Hippocampal formation (tissue), 2 donors: ENCODE data around the gene ODC1.
"Not testable (repeated sequence)": the region's sequence is repeated elsewhere in the genome, so short reads cannot be mapped to it uniquely, and the experiment has no call there.

Source experiments
- DNase-seq, 2 donors: peaks; one replicate each; lab custom pipeline; 2025; lab: John Stamatoyannopoulos, UW

ODC1 gene

DNA sequence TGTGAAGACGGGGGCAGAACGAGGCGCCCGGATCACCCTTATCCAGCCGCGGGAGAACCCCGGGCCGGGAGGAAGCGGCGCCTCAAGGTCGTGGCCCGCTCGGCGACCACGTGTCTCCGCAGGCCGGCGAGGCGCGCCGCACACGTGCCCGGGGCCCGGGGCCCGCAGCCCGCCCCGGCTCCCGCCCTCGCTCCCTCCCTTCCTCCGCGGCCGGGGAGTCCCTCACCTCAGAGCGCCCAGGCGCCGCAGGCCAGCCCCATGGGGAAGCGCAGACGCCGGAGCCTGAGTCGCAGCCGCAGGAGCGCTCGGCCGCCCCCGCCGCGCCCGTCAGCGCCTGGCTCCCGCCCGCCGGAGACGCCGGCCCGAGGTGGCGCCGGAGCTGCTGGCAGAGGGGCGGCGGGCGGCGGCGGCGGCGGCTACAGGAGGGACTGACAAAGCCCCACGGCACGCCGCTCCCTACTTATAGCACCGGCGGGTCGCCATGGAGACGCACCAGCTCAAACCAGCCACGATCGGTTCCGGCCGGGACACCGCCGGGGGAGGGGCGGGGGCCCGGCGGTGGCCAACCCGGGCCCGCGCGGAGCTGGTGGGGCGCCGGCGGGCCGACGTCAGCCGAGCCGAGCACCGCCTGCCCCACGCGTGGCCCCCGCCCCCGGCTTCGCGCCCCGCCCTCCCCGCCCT lies at the start of gene ODC1:
TSS of gene ODC1 (minus strand) at position 433 of the 681 bp plus-strand sequence. CDS start 3,295 bp downstream, outside the sequence.
- peak; percentile 88 to 90 for DNase-seq

DNA sequence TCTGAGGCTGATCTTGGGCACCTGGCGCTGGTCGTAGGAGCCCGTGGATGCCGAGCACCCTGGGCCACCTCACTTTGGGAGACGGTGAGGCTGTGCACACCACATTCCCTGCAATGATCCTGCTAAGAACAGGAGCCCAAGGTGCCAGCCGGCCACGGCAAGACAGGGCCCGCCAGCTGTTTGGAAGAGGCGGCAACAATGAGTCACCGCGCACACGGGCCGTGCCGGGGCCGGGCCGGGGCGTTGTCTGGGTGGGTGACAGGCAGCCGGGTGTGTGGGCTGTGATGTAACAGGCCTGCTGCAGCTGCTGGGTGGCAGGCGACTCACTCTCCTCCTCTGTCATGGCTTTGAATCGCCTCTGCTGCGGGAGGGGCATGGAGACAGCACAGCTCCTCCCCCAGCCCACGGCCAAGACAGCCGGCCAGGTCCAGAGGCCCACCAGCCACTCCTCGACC lies 49.7 kb upstream of the ODC1 start:
- DNase-seq: no peak

- DNase-seq: no peak
Measured at GRCh38 chr2:10495988-10496313, 47.8 kb upstream of the ODC1 start.

GRCh38 chr2:10495311-10495987 lies 47.3 kb upstream of the ODC1 start:
- no peak for DNase-seq

GRCh38 chr2:10494351-10495066 lies 46.4 kb upstream of the ODC1 start:
- DNase-seq: no peak

- DNase-seq: no peak
Measured at GRCh38 chr2:10493634-10494281, 45.6 kb upstream of the ODC1 start.

GRCh38 chr2:10493075-10493633 lies 45.0 kb upstream of the ODC1 start:
- DNase-seq: no peak

DNA sequence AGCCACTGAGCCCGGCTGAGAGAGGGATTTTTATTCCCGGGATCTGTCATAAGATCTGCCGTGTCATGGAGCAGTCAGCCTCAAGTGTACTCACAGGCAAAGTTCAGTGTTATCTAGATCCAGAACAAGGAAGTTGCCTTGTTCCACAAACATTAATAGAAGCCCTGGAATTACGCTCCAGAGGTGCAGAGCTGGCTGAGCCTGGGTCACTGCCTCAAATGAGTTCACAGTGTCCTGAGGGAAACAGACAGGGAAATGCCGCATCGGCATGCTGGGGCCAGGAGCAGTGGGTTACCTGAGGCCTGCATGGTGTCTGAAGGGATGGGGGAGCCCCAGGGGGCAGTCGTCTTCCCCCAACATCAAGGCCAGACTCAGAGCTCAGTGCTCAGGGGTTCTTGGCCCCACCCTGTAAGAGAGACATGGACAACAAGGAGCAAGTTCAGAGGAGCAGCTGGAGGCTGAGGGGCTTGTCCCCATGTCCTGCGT lies 42.7 kb upstream of the ODC1 start:
- DNase-seq: no peak

DNA sequence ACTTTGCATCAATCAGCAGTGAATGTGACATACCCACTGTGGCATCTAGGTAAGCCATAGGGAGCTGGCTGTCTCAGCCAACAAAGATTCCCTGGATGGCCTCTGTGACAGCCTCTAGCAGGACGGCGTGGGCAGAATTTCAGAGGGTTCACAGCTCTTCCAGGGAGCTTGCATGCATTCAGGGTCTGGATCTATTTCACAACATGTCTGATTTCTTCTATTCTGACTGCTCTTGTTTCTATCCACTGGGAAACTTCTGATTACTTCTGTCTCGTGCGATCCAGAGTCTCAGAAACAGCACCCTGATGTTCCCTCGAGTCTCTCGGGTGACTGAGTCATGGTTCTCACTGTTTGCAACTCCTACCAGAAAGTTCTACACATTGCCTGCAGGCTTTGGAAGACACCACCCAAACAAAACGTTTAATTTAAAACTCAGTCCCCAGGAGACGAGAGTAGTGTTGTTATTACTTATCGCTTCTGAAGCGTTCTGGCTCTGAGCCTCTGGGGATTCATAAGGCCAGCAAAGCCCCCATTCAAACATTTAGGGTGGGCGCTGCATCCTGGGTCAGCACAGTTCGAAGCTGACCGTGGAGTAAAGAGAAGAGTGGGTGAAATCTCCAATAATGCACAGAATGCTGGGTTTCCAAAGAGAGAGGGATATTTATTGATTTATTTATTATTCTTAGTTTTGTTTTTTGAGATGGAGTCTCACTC lies 41.9 kb upstream of the ODC1 start:
- DNase-seq: no peak

- DNase-seq: not testable (repeated sequence)
Measured at GRCh38 chr2:10488142-10488541, 40.0 kb upstream of the ODC1 start.

- not testable (repeated sequence) for DNase-seq
Measured at GRCh38 chr2:10487741-10488104, 39.6 kb upstream of the ODC1 start.

DNA sequence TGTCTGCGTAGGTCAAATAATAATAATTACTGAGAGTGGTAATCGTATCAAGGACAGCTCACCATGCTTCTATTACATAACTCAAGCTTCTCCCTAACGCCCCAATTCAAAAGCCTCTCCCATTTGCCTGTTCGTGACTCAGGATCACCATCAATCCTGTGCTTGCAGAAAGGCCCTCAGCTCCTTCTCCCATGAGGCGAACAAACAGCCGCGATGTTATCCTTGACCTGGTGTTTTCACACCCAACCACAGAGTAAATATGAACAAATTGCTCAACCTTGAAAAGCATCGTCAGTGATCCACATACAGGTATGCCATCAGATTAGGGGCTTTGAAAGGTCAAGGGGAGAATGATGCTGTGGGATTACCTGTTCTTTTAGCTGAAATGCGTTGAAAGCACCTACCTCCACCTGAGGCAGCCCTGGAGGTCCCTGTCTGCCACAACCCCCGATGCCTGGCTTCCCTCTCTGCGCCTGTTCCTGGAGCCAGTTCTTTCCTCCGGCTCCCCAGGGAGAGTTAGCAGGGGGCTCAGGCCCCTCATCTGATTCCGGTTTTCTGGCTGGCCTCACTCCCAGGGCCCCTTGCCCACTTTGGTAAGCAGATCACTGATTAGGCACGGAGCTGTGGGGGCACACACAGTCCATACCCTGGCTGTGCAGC lies 39.1 kb upstream of the ODC1 start:
- no peak for DNase-seq

- DNase-seq: no peak
Measured at GRCh38 chr2:10486601-10487079, 38.5 kb upstream of the ODC1 start.

- no peak for DNase-seq
Measured at GRCh38 chr2:10486091-10486490, 38.0 kb upstream of the ODC1 start.

DNA sequence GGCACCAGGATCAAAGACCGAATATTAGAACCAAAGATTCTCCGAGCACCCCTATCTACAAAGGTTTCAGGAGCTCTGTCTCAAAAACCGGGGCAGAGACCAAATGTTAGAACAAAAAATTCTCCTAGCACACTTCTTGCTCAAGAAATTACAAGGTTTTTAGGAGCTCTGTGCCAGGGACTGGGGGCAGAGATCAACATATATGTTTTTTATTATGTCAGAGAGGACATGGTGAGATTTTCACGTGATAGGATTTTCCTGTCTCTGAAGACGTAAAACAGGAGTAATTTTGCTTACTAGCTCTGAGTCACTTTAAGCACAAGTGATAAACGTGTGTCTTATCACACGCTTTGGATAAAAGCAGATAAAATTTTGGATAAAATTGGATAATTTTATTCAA lies 34.8 kb upstream of the ODC1 start:
- no peak for DNase-seq

- DNase-seq: no peak
Measured at GRCh38 chr2:10482460-10482859, 34.3 kb upstream of the ODC1 start.

DNA sequence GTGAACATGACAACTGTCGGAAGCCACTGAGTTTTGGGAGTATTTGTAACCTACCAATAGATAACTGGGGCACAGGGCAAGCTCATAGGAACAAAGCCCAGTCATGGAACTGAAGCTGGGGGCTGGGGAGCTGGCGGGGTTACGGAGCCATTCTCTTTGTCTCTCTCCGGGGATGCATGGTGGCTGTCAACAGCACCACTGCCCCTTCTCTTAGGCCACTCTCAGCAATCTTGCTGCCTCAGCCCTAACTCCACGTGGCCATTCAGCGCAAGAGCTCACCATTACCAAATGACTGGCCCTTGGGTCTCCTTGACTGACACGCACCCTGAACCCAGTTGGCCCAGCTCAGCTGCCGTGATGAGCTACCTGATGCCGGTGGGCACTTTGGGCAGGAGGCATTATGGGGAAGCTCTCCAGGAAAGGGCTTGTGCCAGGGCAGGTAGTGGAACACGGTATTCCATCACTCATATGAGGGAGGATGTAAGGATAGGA lies 33.6 kb upstream of the ODC1 start:
- DNase-seq: no peak

GRCh38 chr2:10481055-10481665 lies 33.0 kb upstream of the ODC1 start:
- no peak for DNase-seq

DNA sequence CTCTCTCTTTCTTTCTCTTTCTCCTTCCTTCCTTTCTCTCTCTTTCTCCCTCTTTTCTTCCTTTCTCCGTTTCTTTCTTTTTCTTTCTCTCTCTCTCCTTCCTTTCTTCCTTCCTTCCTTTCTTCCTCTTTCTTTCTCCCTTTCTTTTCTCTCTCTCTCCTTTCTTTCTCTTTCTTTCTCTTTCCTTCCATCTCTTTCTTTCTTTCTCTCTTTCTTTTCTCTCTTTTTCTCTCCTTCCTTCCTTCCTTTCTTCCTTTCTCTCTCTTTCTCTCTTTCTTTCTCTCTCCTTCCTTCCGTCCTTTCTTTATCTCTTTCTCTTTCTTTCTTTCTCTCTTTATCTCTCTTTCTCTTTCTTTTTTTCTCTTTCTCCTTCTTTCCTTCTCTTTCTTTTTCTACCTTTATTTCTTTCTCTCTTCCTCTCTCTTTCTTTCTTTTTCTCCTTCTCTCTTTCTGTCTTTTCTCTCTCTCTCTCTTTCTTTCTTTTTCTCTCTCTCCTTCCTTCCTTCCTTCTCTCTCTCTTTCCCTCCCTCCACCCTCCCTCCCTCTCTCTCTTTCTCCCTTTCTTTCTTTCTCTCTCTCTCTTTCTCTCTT lies 32.3 kb upstream of the ODC1 start:
- no peak for DNase-seq

- DNase-seq: no peak
Measured at GRCh38 chr2:10478916-10479315, 30.8 kb upstream of the ODC1 start.
